Transverse colon (tissue), 4 donors: Measurements from ENCODE around the gene CAPZA2.

ENCODE experiments used
- EP300 ChIP-seq: sonication (generic); formaldehyde crosslinking; IDR thresholded peaks from one replicate; pipeline ENCODE4 v1.6.1; 2017; ENCODE audit warnings: antibody characterized with exemption, low read depth
- POLR2A ChIP-seq: fragments of 450-650 bp; IDR thresholded peaks from one replicate; pipeline ENCODE4 v1.6.1; 2016; ENCODE audit warnings: antibody characterized with exemption, mild to moderate bottlenecking, moderate library complexity
- POLR2AphosphoS5 ChIP-seq, 3 donors: sonication (generic); formaldehyde crosslinking; IDR thresholded peaks; one replicate each; pipeline ENCODE4 v1.6.1; 2016; ENCODE audit warnings: antibody characterized with exemption in 3 of 3
- TF ChIP-seq, protein P1 (sequence below), 5 experiments: fragments of 200-600 bp in 3 of 5; fragments of 450-650 bp in 2 of 5; sonication (generic) in 3 of 5; IDR thresholded peaks; 1 replicate in 2 of 5; 2 replicates in 3 of 5; pipeline ENCODE4 v1.5.1; 2016 to 2017; ENCODE audit warnings: antibody characterized with exemption in 5 of 5, inconsistent platforms in 3 of 5, mild to moderate bottlenecking in 2 of 5, moderate library complexity in 1 of 5

DNA sequence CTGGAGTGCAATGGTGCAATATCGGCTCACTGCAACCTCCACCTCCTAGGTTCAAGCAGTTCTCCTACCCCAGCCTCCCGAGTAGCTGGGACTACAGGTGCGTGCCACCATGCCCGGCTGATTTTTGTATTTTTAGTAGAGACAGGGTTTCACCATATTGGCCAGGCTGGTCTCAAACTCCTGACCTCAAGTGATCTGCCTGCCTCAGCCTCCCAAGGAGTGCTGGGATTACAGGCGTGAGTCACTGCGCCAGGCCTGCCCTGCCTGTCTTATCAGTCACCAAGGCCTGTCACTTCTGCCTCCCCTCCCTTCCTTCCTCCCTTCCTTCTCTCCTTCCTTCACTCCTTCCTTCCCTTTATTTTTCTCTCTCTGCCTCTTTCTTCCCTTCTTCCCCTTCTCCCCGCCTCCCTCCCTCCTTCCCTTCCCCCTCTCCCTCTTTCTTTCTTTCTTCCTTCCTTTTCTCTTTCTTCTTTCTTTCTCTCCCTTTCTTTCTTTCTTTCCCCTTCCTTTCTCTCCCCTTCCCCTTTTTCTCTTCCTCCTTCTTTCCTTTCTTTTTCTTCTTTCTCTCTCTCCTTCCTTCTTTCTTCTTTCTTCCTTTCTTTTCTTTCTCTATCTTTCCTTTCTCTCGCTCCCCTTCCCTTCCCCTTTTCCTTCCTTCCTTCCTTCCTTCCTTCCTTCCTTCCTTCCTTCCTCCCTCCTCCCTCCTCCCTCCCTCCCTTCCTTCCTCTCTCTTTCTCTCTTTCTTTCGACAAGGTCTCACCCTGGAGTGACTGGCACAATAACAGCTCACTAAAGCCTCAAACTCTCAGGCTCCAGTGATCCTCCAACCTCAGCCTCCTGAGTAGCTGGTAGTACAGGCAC is 87.8 kb downstream of the CAPZA2 start:
- TF ChIP-seq, protein P1, sequence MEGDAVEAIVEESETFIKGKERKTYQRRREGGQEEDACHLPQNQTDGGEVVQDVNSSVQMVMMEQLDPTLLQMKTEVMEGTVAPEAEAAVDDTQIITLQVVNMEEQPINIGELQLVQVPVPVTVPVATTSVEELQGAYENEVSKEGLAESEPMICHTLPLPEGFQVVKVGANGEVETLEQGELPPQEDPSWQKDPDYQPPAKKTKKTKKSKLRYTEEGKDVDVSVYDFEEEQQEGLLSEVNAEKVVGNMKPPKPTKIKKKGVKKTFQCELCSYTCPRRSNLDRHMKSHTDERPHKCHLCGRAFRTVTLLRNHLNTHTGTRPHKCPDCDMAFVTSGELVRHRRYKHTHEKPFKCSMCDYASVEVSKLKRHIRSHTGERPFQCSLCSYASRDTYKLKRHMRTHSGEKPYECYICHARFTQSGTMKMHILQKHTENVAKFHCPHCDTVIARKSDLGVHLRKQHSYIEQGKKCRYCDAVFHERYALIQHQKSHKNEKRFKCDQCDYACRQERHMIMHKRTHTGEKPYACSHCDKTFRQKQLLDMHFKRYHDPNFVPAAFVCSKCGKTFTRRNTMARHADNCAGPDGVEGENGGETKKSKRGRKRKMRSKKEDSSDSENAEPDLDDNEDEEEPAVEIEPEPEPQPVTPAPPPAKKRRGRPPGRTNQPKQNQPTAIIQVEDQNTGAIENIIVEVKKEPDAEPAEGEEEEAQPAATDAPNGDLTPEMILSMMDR (IDR thresholded peaks at IDR 0.05): no peak
- TF ChIP-seq POLR2A: no peak
- no peak for TF ChIP-seq POLR2AphosphoS5 (IDR thresholded peaks at IDR 0.05)
- no peak for TF ChIP-seq EP300
